Right atrium auricular region (tissue), 2 donors: ENCODE results near the gene SLC7A9. TPM values are rescaled to one million over a fixed set of nuclear protein-coding genes. Genes with fewer than 3 reads are reported as not detected.

Experiments used
- DNase-seq: peaks from one replicate; pipeline ENCODE4 v3.0.0-alpha.2; 2019; ENCODE audit warnings: low spot score
- H3K27ac ChIP-seq, 2 donors: fragments of 200-600 bp; sonication (generic); 1 replicate in 1 of 2; 2 replicates in 1 of 2; pipeline ENCODE4 v1.5.1; 2016 to 2019
- H3K27me3 ChIP-seq, 2 donors: fragments of 200-600 bp; sonication (generic); one replicate each; pipeline versions ENCODE4 v1.5.1 to v1.6.0; 2017 to 2019
- H3K36me3 ChIP-seq: fragments of 200-600 bp; sonication (generic); one replicate; pipeline ENCODE4 v1.5.1; 2016
- H3K4me1 ChIP-seq, 2 donors: fragments of 200-600 bp; sonication (generic); one replicate each; pipeline versions ENCODE4 v1.5.1 to v1.6.0; 2017 to 2019
- H3K4me3 ChIP-seq, 2 donors: fragments of 200-600 bp; sonication (generic); 1 replicate in 1 of 2; 2 replicates in 1 of 2; pipeline ENCODE4 v1.5.1; 2017 to 2019; ENCODE audit warnings: mild to moderate bottlenecking in 1 of 2, moderate library complexity in 1 of 2
- H3K9me3 ChIP-seq, 2 donors: fragments of 200-600 bp; sonication (generic); one replicate each; pipeline ENCODE4 v1.5.1; 2019
- CTCF ChIP-seq, 2 donors: fragments of 200-600 bp; sonication (generic); IDR thresholded peaks; one replicate each; pipeline ENCODE4 v1.5.1; 2019; ENCODE audit warnings: antibody characterized with exemption in 2 of 2
- total RNA-seq, 2 donors: library from RNA; depleted of rRNA; stranded (reverse); fragments of >200 nt; gene quantifications; one replicate each; pipeline ENCODE4 v1.1.0, GENCODE V29; 2016

SLC7A9 gene
- total RNA-seq, 2 donors from 2014 or later: not detected

GRCh38 chr19:32781280-32781679 lies 88.3 kb downstream of the SLC7A9 start:
- H3K4me1 ChIP-seq: no peaks in the 10 kb centered on the region
- H3K36me3 ChIP-seq: no peaks in the 10 kb centered on the region
- H3K9me3 ChIP-seq: peaks cover 0 to 3% of the 10 kb centered on the region in 2 donors
- no peak overlapping the region for H3K27ac ChIP-seq
- DNase-seq: no peak
- TF ChIP-seq CTCF (IDR thresholded peaks at IDR 0.05): no peak
- H3K4me3 ChIP-seq: no peak overlapping the region
- no peaks in the 10 kb centered on the region for H3K27me3 ChIP-seq

Other genes with a start within 250 kb of the SLC7A9 start
- 10 to 100 TPM; 18.8 to 22.4 TPM for gene ANKRD27, start 194.6 kb downstream of the SLC7A9 start, total RNA-seq
- gene RGS9BP, start 193.9 kb downstream of the SLC7A9 start, total RNA-seq: 10 to 100 TPM in 1 of 2 donors, 1 to 10 TPM in 1; 2.5 to 15.3 TPM
- gene NUDT19, start 177.9 kb downstream of the SLC7A9 start, total RNA-seq: 10 to 100 TPM in 1 of 2 donors, 1 to 10 TPM in 1; 9.1 to 18.0 TPM
- gene TDRD12, start 150.0 kb downstream of the SLC7A9 start, total RNA-seq: under 1 TPM; 0.28 to 0.96 TPM
- 1 to 10 TPM; 4.6 to 8.3 TPM for gene CEP89, start 102.2 kb upstream of the SLC7A9 start, total RNA-seq
- under 1 TPM in 1 of 2 donors, not detected in 1; 0.67 TPM for gene FAAP24, start 102.5 kb upstream of the SLC7A9 start, total RNA-seq
- 1 to 10 TPM; 3.1 to 5.9 TPM for gene RHPN2, start 195.1 kb upstream of the SLC7A9 start, total RNA-seq
- gene GPATCH1, start 211.4 kb upstream of the SLC7A9 start, total RNA-seq: 1 to 10 TPM; 4.7 to 8.5 TPM